ENCODE measurements around the gene TAC3. TPM values are rescaled to one million over a fixed set of nuclear protein-coding genes. Genes with fewer than 3 reads are reported as not detected.

The TAC3 gene
- total RNA-seq, 2 experiments from 2014 or later = not detected

GRCh38 chr12:57049119-57049446, 32.8 kb upstream of the TAC3 start:
- H3K4me2 ChIP-seq (ENCODE audit: low read length) = no peak overlapping the region
- no peaks in the 10 kb centered on the region for H4K20me1 ChIP-seq (ENCODE audit: insufficient read depth, low read length)
- H3K36me3 ChIP-seq (ENCODE audit: insufficient read depth, low read length) = peaks cover 1% of the 10 kb centered on the region; the same call in 1 of the 2 replicates
- H3K9me2 ChIP-seq (ENCODE audit: insufficient read depth, low read length) = no peaks in the 10 kb centered on the region
- H2AFZ ChIP-seq (ENCODE audit: low read length) = no peak overlapping the region
- H3K9me3 ChIP-seq (ENCODE audit: low read length) = no peaks in the 10 kb centered on the region
- ChIA-PET POLR2A (interaction anchor here (0.6 kb wide), 2 partner anchors 82 to 432 kb away, joined by 3 read pairs; no protein-coding TSS in a partner anchor), CTCF (ENCODE audit: unreplicated experiment) (no interaction called here)
- no peak overlapping the region for H3K27ac ChIP-seq (ENCODE audit: low read depth, low read length, poor library complexity, severe bottlenecking)
- peaks cover 5% of the 10 kb centered on the region for H3K4me1 ChIP-seq (ENCODE audit: insufficient read depth, low read length, poor library complexity, severe bottlenecking)
- H3K79me2 ChIP-seq (ENCODE audit: insufficient read depth, low read depth, low read length) = no peaks in the 10 kb centered on the region
- intact Hi-C loops (cut with micrococcal nuclease; ENCODE audit: unreplicated experiment) = no loop called here
- no TSS peak for BruUV-seq (replicated peaks)
- no peak overlapping the region for H3K4me3 ChIP-seq (ENCODE audit: low read depth, low read length, poor library complexity, severe bottlenecking)
- TF ChIP-seq EZH2phosphoT487 (IDR thresholded peaks at IDR 0.05; ENCODE audit: borderline replicate concordance, low read depth, low read length) (no peak), CTCF (conservative IDR thresholded peaks at IDR 0.05; ENCODE audit: low read length) (no peak)
- DNase-seq (ENCODE audit: low spot score) = no peak

DNA sequence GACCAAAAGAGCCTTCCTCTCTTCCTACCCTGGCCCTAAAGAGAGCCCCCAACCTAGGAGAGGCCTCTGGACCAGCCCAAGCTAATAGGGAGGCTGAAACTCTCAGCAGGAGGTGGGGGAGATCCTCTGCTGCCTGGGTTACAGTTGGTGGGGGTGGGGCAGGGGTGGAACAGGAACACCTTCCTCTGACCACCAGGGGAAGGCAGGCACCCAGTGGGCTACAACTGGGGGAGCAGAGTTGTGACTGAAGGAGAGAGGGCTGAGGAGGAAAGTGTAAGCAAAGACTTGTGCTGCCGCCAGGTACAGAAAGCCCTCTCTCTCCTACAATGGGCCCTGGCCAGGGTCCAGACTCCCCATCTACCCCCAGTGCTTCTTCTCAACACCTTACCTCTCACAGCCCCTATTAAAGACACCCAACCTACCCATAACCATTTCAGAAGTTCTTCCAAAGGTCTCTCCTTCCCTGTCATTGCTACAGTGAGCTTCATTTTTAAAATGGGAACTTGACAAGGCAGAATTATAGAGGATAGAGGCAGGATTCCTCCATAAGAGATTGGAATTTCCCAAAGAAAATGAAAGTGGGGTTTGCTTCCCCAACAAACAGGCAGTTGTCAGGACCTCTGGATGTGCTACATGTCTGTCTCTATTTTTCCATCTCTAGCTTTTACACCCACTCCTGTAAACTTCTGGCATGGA, 32.2 kb upstream of the TAC3 start:
- Histone ChIP-seq H3K9me3 (ENCODE audit: low read length) (no peaks in the 10 kb centered on the region), H3K79me2 (ENCODE audit: insufficient read depth, low read depth, low read length) (no peaks in the 10 kb centered on the region)

More for the DNA sequence above, 32.2 kb upstream of the TAC3 start:
- CTCF ChIA-PET (ENCODE audit: unreplicated experiment) = no interaction called here
- no TSS peak for BruUV-seq (replicated peaks)
- DNase-seq (ENCODE audit: low spot score) = no peak
- H3K36me3 ChIP-seq (ENCODE audit: insufficient read depth, low read length) = no peaks in the 10 kb centered on the region
- no peak overlapping the region for H2AFZ ChIP-seq (ENCODE audit: low read length)
- H3K27ac ChIP-seq (ENCODE audit: low read depth, low read length, poor library complexity, severe bottlenecking) = no peak overlapping the region
- TF ChIP-seq EZH2phosphoT487 (IDR thresholded peaks at IDR 0.05; ENCODE audit: borderline replicate concordance, low read depth, low read length) = no peak
- TF ChIP-seq CTCF (conservative IDR thresholded peaks at IDR 0.05; ENCODE audit: low read length) = no peak
- no peaks in the 10 kb centered on the region for H4K20me1 ChIP-seq (ENCODE audit: insufficient read depth, low read length)
- H3K4me3 ChIP-seq (ENCODE audit: low read depth, low read length, poor library complexity, severe bottlenecking) = no peak overlapping the region
- H3K9me2 ChIP-seq (ENCODE audit: insufficient read depth, low read length) = no peaks in the 10 kb centered on the region
- peaks cover 5% of the 10 kb centered on the region for H3K4me1 ChIP-seq (ENCODE audit: insufficient read depth, low read length, poor library complexity, severe bottlenecking)
- H3K4me2 ChIP-seq (ENCODE audit: low read length) = no peak overlapping the region
- POLR2A ChIA-PET = interaction anchor here (0.6 kb wide), 2 partner anchors 82 to 432 kb away, joined by 3 read pairs; no protein-coding TSS in a partner anchor
- intact Hi-C loops (cut with micrococcal nuclease; ENCODE audit: unreplicated experiment) = no loop called here

Measured in OCI-LY7 (cell line).